ENCODE measurements around the gene BEST4.

DNA sequence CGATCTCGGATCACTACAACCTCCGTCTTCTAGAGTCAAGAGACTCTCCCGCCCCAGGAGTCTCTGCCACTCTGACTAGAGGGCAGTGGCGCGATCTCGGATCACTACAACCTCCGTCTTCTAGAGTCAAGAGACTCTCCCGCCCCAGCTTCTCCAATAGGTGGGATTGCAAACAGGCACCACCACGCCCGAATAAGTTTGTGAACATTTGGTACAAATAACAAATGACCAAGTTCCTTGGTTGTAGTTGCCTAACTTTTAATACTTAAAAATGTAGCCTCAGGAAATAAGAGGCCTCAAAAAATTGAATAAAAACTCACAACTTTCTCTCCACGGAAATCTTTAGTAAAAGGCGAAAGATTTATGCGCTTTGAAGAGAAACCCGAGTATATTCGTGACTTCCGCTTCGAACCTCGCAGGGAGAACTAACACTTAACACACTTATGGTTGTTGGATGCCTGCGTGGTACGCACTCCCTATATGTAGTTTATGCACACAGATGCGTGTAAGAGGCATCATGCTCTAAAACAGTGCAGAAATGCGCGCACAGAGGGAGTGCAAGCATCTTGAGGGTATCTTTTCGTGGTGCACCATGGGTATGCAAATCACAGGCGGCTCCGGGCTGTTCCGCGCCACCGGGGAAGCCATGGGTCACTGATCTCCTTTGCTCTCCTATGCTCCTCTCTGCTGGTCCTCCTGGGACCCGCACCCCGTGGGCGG is 31.8 kb upstream of the BEST4 start:
- TF ChIP-seq CTCF (conservative IDR thresholded peaks at IDR 0.05 in 1 of 2, IDR thresholded peaks at IDR 0.05 in 1 of 2; ENCODE audit: extremely low read depth in 1 of 2, insufficient read depth in 1 of 2, low read depth in 1 of 2, low read length in 2 of 2): no peak
- TF ChIP-seq EZH2 (IDR thresholded peaks at IDR 0.05; ENCODE audit: borderline replicate concordance, low read length): no peak

Measured in mammary epithelial cell (primary cell).